ENCODE measurements around the gene SMPD3. TPM values are rescaled to one million over a fixed set of nuclear protein-coding genes. Genes with fewer than 3 reads are reported as not detected.

Gene SMPD3
- total RNA-seq, 3 donors from 2014 or later = under 0.01 to 15.4 (median 2.9) TPM

DNA sequence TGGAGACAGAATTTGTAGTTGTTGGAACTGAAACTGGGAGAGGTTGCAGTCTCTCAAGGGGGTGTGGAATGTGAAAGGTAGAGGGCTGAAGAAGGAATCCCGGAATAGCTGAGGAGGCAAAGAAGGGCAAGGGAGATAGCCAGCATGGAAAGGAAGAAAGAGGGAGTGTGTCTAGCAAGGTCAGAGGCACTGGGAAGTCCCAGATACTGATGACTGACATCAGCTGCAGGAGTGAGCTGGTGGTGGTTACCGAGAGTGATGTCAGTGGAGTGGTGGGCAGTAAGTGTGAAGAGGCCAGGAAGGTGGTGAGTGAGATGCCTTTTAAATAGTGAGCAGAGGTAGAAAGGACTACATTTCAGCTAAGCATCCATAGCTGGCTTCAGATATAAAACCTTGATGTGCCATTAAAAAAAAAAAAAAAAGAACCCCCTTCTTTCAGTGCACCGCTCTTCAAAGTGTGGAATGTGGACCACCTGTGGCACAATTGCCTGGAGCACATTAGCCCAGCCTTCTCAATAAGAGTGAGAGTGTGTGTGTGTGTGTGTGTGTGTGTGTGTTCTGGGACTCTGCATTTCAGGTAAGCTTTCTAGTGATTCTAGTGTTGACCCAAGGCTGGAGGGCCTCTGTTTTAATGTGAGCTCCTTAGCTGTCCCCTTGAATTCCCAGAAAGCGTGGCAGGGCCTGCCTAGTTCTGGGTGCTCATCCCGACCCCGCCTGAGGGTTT lies 129.0 kb downstream of the SMPD3 start:
- no peak for DNase-seq (ENCODE audit: low spot score in 2 of 2)
- no peak for TF ChIP-seq POLR2A (IDR thresholded peaks at IDR 0.05)
- TF ChIP-seq, protein P1, sequence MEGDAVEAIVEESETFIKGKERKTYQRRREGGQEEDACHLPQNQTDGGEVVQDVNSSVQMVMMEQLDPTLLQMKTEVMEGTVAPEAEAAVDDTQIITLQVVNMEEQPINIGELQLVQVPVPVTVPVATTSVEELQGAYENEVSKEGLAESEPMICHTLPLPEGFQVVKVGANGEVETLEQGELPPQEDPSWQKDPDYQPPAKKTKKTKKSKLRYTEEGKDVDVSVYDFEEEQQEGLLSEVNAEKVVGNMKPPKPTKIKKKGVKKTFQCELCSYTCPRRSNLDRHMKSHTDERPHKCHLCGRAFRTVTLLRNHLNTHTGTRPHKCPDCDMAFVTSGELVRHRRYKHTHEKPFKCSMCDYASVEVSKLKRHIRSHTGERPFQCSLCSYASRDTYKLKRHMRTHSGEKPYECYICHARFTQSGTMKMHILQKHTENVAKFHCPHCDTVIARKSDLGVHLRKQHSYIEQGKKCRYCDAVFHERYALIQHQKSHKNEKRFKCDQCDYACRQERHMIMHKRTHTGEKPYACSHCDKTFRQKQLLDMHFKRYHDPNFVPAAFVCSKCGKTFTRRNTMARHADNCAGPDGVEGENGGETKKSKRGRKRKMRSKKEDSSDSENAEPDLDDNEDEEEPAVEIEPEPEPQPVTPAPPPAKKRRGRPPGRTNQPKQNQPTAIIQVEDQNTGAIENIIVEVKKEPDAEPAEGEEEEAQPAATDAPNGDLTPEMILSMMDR (IDR thresholded peaks at IDR 0.05) = no peak
- no peak for TF ChIP-seq POLR2AphosphoS5 (IDR thresholded peaks at IDR 0.05)
- intact Hi-C loops (cut with DNase I; ENCODE audit: low total_unique reads) = no loop called here
- Histone ChIP-seq H3K4me1 (no peaks in the 10 kb centered on the region), H3K9me3 (no peaks in the 10 kb centered on the region), H3K27ac (no peak overlapping the region), H3K36me3 (no peaks in the 10 kb centered on the region), H3K27me3 (no peaks in the 10 kb centered on the region), H3K4me3 (no peak overlapping the region)

DNA sequence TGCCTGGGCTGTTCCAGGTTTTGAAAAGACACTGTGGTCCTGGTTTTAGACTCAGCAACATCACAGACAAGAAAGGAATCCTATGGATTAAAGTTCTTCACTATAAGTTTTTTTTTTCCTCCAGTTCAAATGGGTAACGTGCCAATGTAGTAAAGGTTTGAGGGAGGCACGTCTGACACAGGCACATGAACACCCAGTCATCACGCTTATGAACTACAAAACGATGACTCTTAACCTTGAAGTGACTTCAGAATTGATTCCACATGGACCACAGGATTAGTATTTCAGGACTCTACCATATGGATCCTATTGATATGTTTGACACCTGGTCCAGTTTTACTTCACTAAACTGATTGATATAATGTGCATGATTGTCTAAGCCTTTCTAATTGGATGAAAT lies 135.2 kb downstream of the SMPD3 start:
- Histone ChIP-seq H3K4me3 (no peak overlapping the region), H3K27ac (no peak overlapping the region), H3K27me3 (no peaks in the 10 kb centered on the region), H3K9me3 (no peaks in the 10 kb centered on the region), H3K36me3 (no peaks in the 10 kb centered on the region), H3K4me1 (peaks cover 0 to 12% of the 10 kb centered on the region in 2 donors)
- no peak for DNase-seq (ENCODE audit: low spot score in 2 of 2)
- intact Hi-C loops (cut with DNase I; ENCODE audit: low total_unique reads) = no loop called here
- TF ChIP-seq POLR2A (IDR thresholded peaks at IDR 0.05) (no peak), POLR2AphosphoS5 (IDR thresholded peaks at IDR 0.05) (no peak)
- TF ChIP-seq, protein P1 (IDR thresholded peaks at IDR 0.05) = no peak

DNA sequence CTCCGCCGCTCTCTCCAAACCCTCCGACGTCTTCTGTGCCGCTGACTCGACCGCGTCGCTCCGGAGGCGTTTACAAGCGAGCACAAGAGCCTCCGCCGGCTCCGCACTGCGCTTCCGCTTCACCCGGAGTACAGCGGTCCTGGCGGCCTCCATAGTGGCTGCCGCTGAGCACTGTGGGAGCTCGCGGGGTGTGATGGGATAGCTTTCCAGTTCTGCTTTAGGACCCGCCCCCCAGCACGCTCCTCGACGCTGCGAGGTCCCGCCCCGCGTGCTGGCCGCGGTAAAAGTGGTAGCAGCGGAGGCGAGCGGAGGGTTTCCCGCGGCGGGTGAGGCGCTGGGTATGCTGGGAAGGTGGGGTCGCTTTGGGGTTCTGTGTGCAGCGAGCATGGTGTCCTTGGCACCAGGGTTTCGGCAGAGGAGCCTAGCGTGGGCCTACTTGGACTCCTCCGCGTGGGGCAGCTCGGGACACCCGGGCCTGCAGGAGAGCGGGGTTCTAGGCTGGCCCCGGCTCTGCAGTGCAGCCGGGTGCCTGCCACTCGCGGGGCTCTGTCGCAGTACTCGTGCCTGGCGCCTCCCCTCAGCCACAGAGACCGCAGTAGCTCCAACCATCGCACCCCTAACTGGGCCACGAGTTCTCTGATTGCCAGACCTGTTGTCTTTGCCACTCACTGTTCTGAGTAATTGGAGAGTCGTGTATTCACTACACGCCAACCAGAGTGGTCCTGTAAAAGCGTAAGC lies 137.4 kb downstream of the SMPD3 start, which contains the start of the genes PRMT7 and SLC7A6OS:
TSS of gene PRMT7 (plus strand) at position 246 of the 738 bp plus-strand sequence. CDS start 4,961 bp downstream, outside the sequence.
TSS of gene SLC7A6OS (minus strand) at position 173 of the 738 bp plus-strand sequence. CDS start at position 153, 20 bp downstream.
- no peaks in the 10 kb centered on the region for H3K9me3 ChIP-seq
- intact Hi-C loops (cut with DNase I; ENCODE audit: low total_unique reads) = no loop called here
- peak within 1 kb of the TSS; percentile 78 to 99 (median 84) for H3K4me3 ChIP-seq
- TF ChIP-seq POLR2A (IDR thresholded peaks at IDR 0.05) (no peak), POLR2AphosphoS5 (IDR thresholded peaks at IDR 0.05) (peak; percentile 65 to 86 (median 66))
- TF ChIP-seq, protein P1 (IDR thresholded peaks at IDR 0.05) = peak in 2 of 3 donors; percentile 13 to 33
- H3K27ac ChIP-seq = peak within 1 kb of the TSS; percentile 84 to 85
- no peaks in the 10 kb centered on the region for H3K36me3 ChIP-seq
- H3K4me1 ChIP-seq = peaks cover 0 to 12% of the 10 kb centered on the region in 2 donors
- no peaks in the 10 kb centered on the region for H3K27me3 ChIP-seq
- peak; percentile 76 to 84 for DNase-seq (ENCODE audit: low spot score in 2 of 2)

DNA sequence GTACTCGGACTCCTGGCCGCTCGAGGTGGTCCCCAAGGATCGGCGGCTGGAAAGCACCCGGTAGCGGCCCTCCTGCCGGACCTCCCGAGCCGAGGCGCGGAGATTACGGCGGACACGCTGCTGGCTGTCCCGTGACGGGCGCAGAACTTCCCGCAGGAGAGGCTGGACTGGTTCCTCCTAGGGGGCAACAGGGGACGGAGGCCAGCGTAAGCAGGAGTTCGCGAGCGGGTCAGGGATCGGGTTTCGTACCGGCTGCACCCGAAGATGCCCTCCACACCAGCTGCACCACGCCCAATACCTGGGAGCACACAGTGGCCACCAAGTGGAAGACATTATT lies 137.9 kb downstream of the SMPD3 start:
- no peaks in the 10 kb centered on the region for H3K36me3 ChIP-seq
- intact Hi-C loops (cut with DNase I; ENCODE audit: low total_unique reads) = no loop called here
- H3K27me3 ChIP-seq = no peaks in the 10 kb centered on the region
- H3K9me3 ChIP-seq = no peaks in the 10 kb centered on the region
- no peak for DNase-seq (ENCODE audit: low spot score in 2 of 2)
- peaks cover 0 to 12% of the 10 kb centered on the region in 2 donors for H3K4me1 ChIP-seq
- H3K27ac ChIP-seq = peak overlapping the region; percentile 84 to 85
- TF ChIP-seq, protein P1 (IDR thresholded peaks at IDR 0.05) = no peak
- TF ChIP-seq POLR2AphosphoS5 (IDR thresholded peaks at IDR 0.05) (no peak), POLR2A (IDR thresholded peaks at IDR 0.05) (no peak)
- H3K4me3 ChIP-seq = peak overlapping the region; percentile 78 to 99 (median 84)

DNA sequence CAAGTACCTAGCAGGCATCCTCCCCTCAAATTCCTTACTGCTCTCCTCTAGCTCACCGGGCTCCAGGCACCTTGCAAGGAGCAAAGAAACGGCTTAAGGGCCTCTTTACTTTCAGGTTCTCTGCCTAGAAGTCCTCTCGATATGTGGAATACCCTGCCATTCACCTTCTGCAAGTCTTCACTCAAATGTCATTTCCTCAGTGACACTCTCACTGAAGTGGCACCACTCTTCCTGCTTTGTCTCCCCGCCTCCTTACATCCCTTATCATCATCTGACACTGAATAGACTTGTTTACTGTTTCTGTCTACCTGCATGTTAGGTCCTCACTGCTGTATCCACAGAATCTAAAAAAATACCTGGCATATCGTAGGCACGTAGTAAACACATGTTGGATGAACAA lies 138.5 kb downstream of the SMPD3 start:
- TF ChIP-seq POLR2A (IDR thresholded peaks at IDR 0.05) (no peak), POLR2AphosphoS5 (IDR thresholded peaks at IDR 0.05) (no peak)
- TF ChIP-seq, protein P1 (IDR thresholded peaks at IDR 0.05) = no peak
- intact Hi-C loops (cut with DNase I; ENCODE audit: low total_unique reads) = no loop called here
- Histone ChIP-seq H3K4me3 (peak overlapping the region; percentile 78 to 99 (median 84)), H3K36me3 (no peaks in the 10 kb centered on the region), H3K27ac (no peak overlapping the region), H3K4me1 (peaks cover 0 to 12% of the 10 kb centered on the region in 2 donors), H3K9me3 (no peaks in the 10 kb centered on the region), H3K27me3 (no peaks in the 10 kb centered on the region)
- no peak for DNase-seq (ENCODE audit: low spot score in 2 of 2)
